HL-60 (cell line): ENCODE results near the gene KRTAP10-11.

Source experiments
- DNase-seq, 2 experiments: peaks; one replicate each; pipeline ENCODE4 v3.0.0-alpha.2; 2010 to 2020; ENCODE audit warnings: low read depth in 1 of 2, low spot score in 1 of 2
- H3K27ac ChIP-seq: fragments of 250-450 bp; sonication (Bioruptor Pico); replicated peaks from 2 replicates; pipeline ENCODE4 v1.5.1; 2020; ENCODE audit warnings: mild to moderate bottlenecking, moderate library complexity
- H3K27me3 ChIP-seq: fragments of 250-450 bp; sonication (Bioruptor Pico); 2 replicates; pipeline ENCODE4 v1.5.1; 2021; ENCODE audit warnings: mild to moderate bottlenecking, moderate library complexity; ENCODE audit not compliant: insufficient read depth, poor library complexity, severe bottlenecking
- H3K4me3 ChIP-seq: replicated peaks from 2 replicates; pipeline ENCODE4 v1.5.1; 2011; ENCODE audit warnings: mild to moderate bottlenecking, control low read depth, low read length; ENCODE audit not compliant: insufficient read depth
- CTCF ChIP-seq: IDR thresholded peaks from one replicate; pipeline ENCODE4 v1.5.1; 2011; ENCODE audit warnings: low read length, control low read depth, inconsistent platforms; ENCODE audit not compliant: insufficient read depth
- GABPA ChIP-seq: IDR thresholded peaks from 2 replicates; pipeline ENCODE4 v1.6.1; 2012; ENCODE audit warnings: low read depth
- POLR2AphosphoS5 ChIP-seq: IDR thresholded peaks from 2 replicates; pipeline ENCODE4 v1.6.1; 2012; ENCODE audit warnings: low read depth
- REST ChIP-seq: IDR thresholded peaks from 2 replicates; pipeline ENCODE4 v1.6.1; 2012; ENCODE audit warnings: low read depth; ENCODE audit not compliant: insufficient replicate concordance
- SPI1 ChIP-seq: IDR thresholded peaks from 2 replicates; pipeline ENCODE4 v1.6.1; 2012; ENCODE audit warnings: low read depth, mild to moderate bottlenecking, borderline replicate concordance

The KRTAP10-11 gene

GRCh38 chr21:44640761-44641160, 5.5 kb upstream of the KRTAP10-11 start:
- no peak for TF ChIP-seq POLR2AphosphoS5
- DNase-seq: no peak
- H3K27ac ChIP-seq: no peak overlapping the region
- no peak overlapping the region for H3K4me3 ChIP-seq
- no peaks in the 10 kb centered on the region for H3K27me3 ChIP-seq

GRCh38 chr21:44643741-44644310, 2.4 kb upstream of the KRTAP10-11 start:
- no peak for DNase-seq
- no peak for TF ChIP-seq SPI1
- no peak for TF ChIP-seq GABPA
- TF ChIP-seq CTCF: no peak
- no peak for TF ChIP-seq REST
- no peak for TF ChIP-seq POLR2AphosphoS5
- Histone ChIP-seq H3K4me3 (no peak overlapping the region), H3K27me3 (no peaks in the 10 kb centered on the region), H3K27ac (no peak overlapping the region)

GRCh38 chr21:44644878-44645277, 1.3 kb upstream of the KRTAP10-11 start:
- Histone ChIP-seq H3K27me3 (no peaks in the 10 kb centered on the region), H3K27ac (no peak overlapping the region), H3K4me3 (no peak overlapping the region)
- no peak for DNase-seq
- TF ChIP-seq CTCF (no peak), SPI1 (no peak), REST (no peak), GABPA (no peak), POLR2AphosphoS5 (no peak)

GRCh38 chr21:44647222-44647552, 973 bp downstream of the KRTAP10-11 start:
- TF ChIP-seq REST (no peak), SPI1 (no peak), POLR2AphosphoS5 (no peak), GABPA (no peak), CTCF (no peak)
- Histone ChIP-seq H3K27me3 (no peaks in the 10 kb centered on the region), H3K27ac (no peak overlapping the region), H3K4me3 (no peak overlapping the region)
- DNase-seq: no peak
